Thyroid gland (tissue), 4 donors: ENCODE measurements around the gene ATRN.

Source experiments
- CTCF ChIP-seq, 6 experiments: fragments of 200-600 bp in 3 of 6; fragments of 450-650 bp in 3 of 6; sonication (generic) in 3 of 6; IDR thresholded peaks; one replicate each; pipeline ENCODE4 v1.5.1; 2016 to 2019; ENCODE audit warnings: antibody characterized with exemption in 6 of 6, mild to moderate bottlenecking in 2 of 6, inconsistent platforms in 1 of 6, moderate library complexity in 1 of 6
- POLR2A ChIP-seq, 2 donors: fragments of 450-650 bp; IDR thresholded peaks; one replicate each; pipeline ENCODE4 v1.6.1; 2017; ENCODE audit warnings: antibody characterized with exemption in 2 of 2, mild to moderate bottlenecking in 2 of 2, moderate library complexity in 1 of 2

GRCh38 chr20:3543901-3544507 lies 73.2 kb downstream of the ATRN start:
- TF ChIP-seq CTCF (IDR thresholded peaks at IDR 0.05) (no peak), POLR2A (IDR thresholded peaks at IDR 0.05) (no peak)
